Effector memory CD4-positive, alpha-beta T cell (primary cell): Measurements from ENCODE around the gene MINDY3.

Experiments
- DNase-seq, 3 donors: peaks; one replicate each; pipeline ENCODE4 v3.0.0-alpha.2; 2020
- H3K27ac ChIP-seq: 2 replicates; pipeline ENCODE4 v1.7.0; 2013; ENCODE audit warnings: mild to moderate bottlenecking, low read length, moderate library complexity; ENCODE audit not compliant: insufficient read depth, poor library complexity, severe bottlenecking
- H3K27me3 ChIP-seq: replicated peaks from 2 replicates; pipeline ENCODE4 v1.7.0; 2013; ENCODE audit warnings: mild to moderate bottlenecking, low read length; ENCODE audit not compliant: insufficient read depth, control insufficient read depth, poor library complexity, severe bottlenecking
- H3K36me3 ChIP-seq: 2 replicates; pipeline ENCODE4 v1.7.0; 2013; ENCODE audit warnings: mild to moderate bottlenecking, low read length, moderate library complexity; ENCODE audit not compliant: control insufficient read depth, insufficient read depth
- H3K4me1 ChIP-seq: 2 replicates; pipeline ENCODE4 v1.7.0; 2013; ENCODE audit warnings: low read length, mild to moderate bottlenecking; ENCODE audit not compliant: control insufficient read depth, insufficient read depth, poor library complexity, severe bottlenecking
- H3K4me3 ChIP-seq: 2 replicates; pipeline ENCODE4 v1.7.0; 2013; ENCODE audit warnings: low read length, low read depth, mild to moderate bottlenecking; ENCODE audit not compliant: insufficient read depth, poor library complexity, severe bottlenecking
- H3K9me3 ChIP-seq: 2 replicates; pipeline ENCODE4 v1.7.0; 2013; ENCODE audit warnings: mild to moderate bottlenecking, low read length, moderate library complexity; ENCODE audit not compliant: control insufficient read depth

MINDY3 gene

GRCh38 chr10:15813415-15813814 lies 46.9 kb downstream of the MINDY3 start:
- no peaks in the 10 kb centered on the region for H3K4me1 ChIP-seq
- no peaks in the 10 kb centered on the region for H3K9me3 ChIP-seq
- no peak for DNase-seq
- H3K27ac ChIP-seq: no peak overlapping the region
- H3K27me3 ChIP-seq: no peaks in the 10 kb centered on the region
- peaks cover 19% of the 10 kb centered on the region for H3K36me3 ChIP-seq
- no peak overlapping the region for H3K4me3 ChIP-seq

- no peak overlapping the region for H3K4me3 ChIP-seq
- no peaks in the 10 kb centered on the region for H3K4me1 ChIP-seq
- no peaks in the 10 kb centered on the region for H3K27me3 ChIP-seq
- no peak for DNase-seq
- no peaks in the 10 kb centered on the region for H3K9me3 ChIP-seq
- peaks cover 20% of the 10 kb centered on the region for H3K36me3 ChIP-seq
- no peak overlapping the region for H3K27ac ChIP-seq
These were observed 50.9 kb downstream of the MINDY3 start for GRCh38 chr10:15809450-15809849.

GRCh38 chr10:15808204-15808797 lies 52.0 kb downstream of the MINDY3 start:
- Histone ChIP-seq H3K27ac (no peak overlapping the region), H3K4me1 (no peaks in the 10 kb centered on the region), H3K27me3 (no peaks in the 10 kb centered on the region), H3K4me3 (no peak overlapping the region), H3K9me3 (no peaks in the 10 kb centered on the region), H3K36me3 (peaks cover 22% of the 10 kb centered on the region)
- DNase-seq: no peak

- Histone ChIP-seq H3K9me3 (peaks cover 4% of the 10 kb centered on the region), H3K27me3 (no peaks in the 10 kb centered on the region), H3K27ac (no peak overlapping the region), H3K4me1 (no peaks in the 10 kb centered on the region), H3K36me3 (peaks cover 36% of the 10 kb centered on the region), H3K4me3 (no peak overlapping the region)
- no peak for DNase-seq
These were observed 54.8 kb downstream of the MINDY3 start for GRCh38 chr10:15805395-15806058.

GRCh38 chr10:15804109-15804508 lies 56.2 kb downstream of the MINDY3 start:
- no peak overlapping the region for H3K4me3 ChIP-seq
- DNase-seq: no peak
- H3K27me3 ChIP-seq: no peaks in the 10 kb centered on the region
- H3K9me3 ChIP-seq: peaks cover 4% of the 10 kb centered on the region
- H3K4me1 ChIP-seq: no peaks in the 10 kb centered on the region
- H3K27ac ChIP-seq: no peak overlapping the region
- peaks cover 33% of the 10 kb centered on the region for H3K36me3 ChIP-seq

- Histone ChIP-seq H3K36me3 (peaks cover 33% of the 10 kb centered on the region), H3K4me1 (no peaks in the 10 kb centered on the region), H3K4me3 (no peak overlapping the region), H3K9me3 (peaks cover 4% of the 10 kb centered on the region), H3K27ac (no peak overlapping the region), H3K27me3 (no peaks in the 10 kb centered on the region)
- no peak for DNase-seq
These were observed 57.8 kb downstream of the MINDY3 start for GRCh38 chr10:15802375-15802949.

- H3K27ac ChIP-seq: no peak overlapping the region
- no peaks in the 10 kb centered on the region for H3K4me1 ChIP-seq
- H3K36me3 ChIP-seq: peaks cover 37% of the 10 kb centered on the region
- no peak for DNase-seq
- H3K9me3 ChIP-seq: peaks cover 4% of the 10 kb centered on the region
- H3K4me3 ChIP-seq: no peak overlapping the region
- H3K27me3 ChIP-seq: no peaks in the 10 kb centered on the region
These were observed 58.7 kb downstream of the MINDY3 start for GRCh38 chr10:15801641-15802040.

GRCh38 chr10:15801147-15801546 lies 59.2 kb downstream of the MINDY3 start:
- peaks cover 4% of the 10 kb centered on the region for H3K9me3 ChIP-seq
- H3K36me3 ChIP-seq: peaks cover 37% of the 10 kb centered on the region
- no peaks in the 10 kb centered on the region for H3K4me1 ChIP-seq
- H3K27ac ChIP-seq: no peak overlapping the region
- DNase-seq: no peak
- no peaks in the 10 kb centered on the region for H3K27me3 ChIP-seq
- no peak overlapping the region for H3K4me3 ChIP-seq

GRCh38 chr10:15797346-15797745 lies 63.0 kb downstream of the MINDY3 start:
- Histone ChIP-seq H3K27ac (no peak overlapping the region), H3K27me3 (no peaks in the 10 kb centered on the region), H3K4me3 (no peak overlapping the region), H3K4me1 (no peaks in the 10 kb centered on the region), H3K36me3 (peaks cover 31% of the 10 kb centered on the region), H3K9me3 (peaks cover 3% of the 10 kb centered on the region)
- no peak for DNase-seq

- no peak overlapping the region for H3K4me3 ChIP-seq
- H3K4me1 ChIP-seq: no peaks in the 10 kb centered on the region
- no peak for DNase-seq
- H3K9me3 ChIP-seq: no peaks in the 10 kb centered on the region
- no peaks in the 10 kb centered on the region for H3K27me3 ChIP-seq
- no peak overlapping the region for H3K27ac ChIP-seq
- H3K36me3 ChIP-seq: peaks cover 28% of the 10 kb centered on the region
These were observed 63.5 kb downstream of the MINDY3 start for GRCh38 chr10:15796762-15797161.
